Hematopoietic multipotent progenitor cell treated with erythropoietin and hydrocortisone succinate and interleukin-3 and kit ligand, for 17 days (in vitro differentiated cells): Measurements from ENCODE around the gene RCOR3.

Source experiments
- DNase-seq: peaks from one replicate; pipeline ENCODE4 v3.0.0-alpha.2; 2015; ENCODE audit warnings: low spot score

RCOR3 gene

GRCh38 chr1:211326140-211326527 lies 67.0 kb downstream of the RCOR3 start:
- DNase-seq = no peak

- no peak for DNase-seq
Measured at GRCh38 chr1:211326528-211327345, 67.6 kb downstream of the RCOR3 start, which contains the start of gene TRAF5. Gene TRAF5 (plus strand): TSS chr1:211326833. CDS start chr1:211353240, 26,407 bp downstream.

- no peak for DNase-seq
Measured at GRCh38 chr1:211327346-211327921, 68.3 kb downstream of the RCOR3 start.

GRCh38 chr1:211328084-211328694 lies 69.0 kb downstream of the RCOR3 start:
- no peak for DNase-seq

GRCh38 chr1:211328866-211329475 lies 69.8 kb downstream of the RCOR3 start:
- no peak for DNase-seq

- no peak for DNase-seq
Measured at GRCh38 chr1:211329764-211330201, 70.6 kb downstream of the RCOR3 start.

GRCh38 chr1:211330282-211330936 lies 71.2 kb downstream of the RCOR3 start:
- no peak for DNase-seq

GRCh38 chr1:211331011-211331709 lies 72.0 kb downstream of the RCOR3 start:
- DNase-seq = no peak

- no peak for DNase-seq
Measured at GRCh38 chr1:211332036-211332616, 73.0 kb downstream of the RCOR3 start.

GRCh38 chr1:211332830-211333229 lies 73.7 kb downstream of the RCOR3 start:
- DNase-seq = no peak

GRCh38 chr1:211333906-211334305 lies 74.7 kb downstream of the RCOR3 start:
- no peak for DNase-seq

GRCh38 chr1:211334986-211335385 lies 75.8 kb downstream of the RCOR3 start:
- no peak for DNase-seq

GRCh38 chr1:211335522-211336157 lies 76.5 kb downstream of the RCOR3 start:
- DNase-seq = no peak

GRCh38 chr1:211336161-211336560 lies 77.0 kb downstream of the RCOR3 start:
- DNase-seq = no peak

- DNase-seq = no peak
Measured at GRCh38 chr1:211336775-211337174, 77.6 kb downstream of the RCOR3 start.

- DNase-seq = no peak
Measured at GRCh38 chr1:211337430-211338223, 78.5 kb downstream of the RCOR3 start.

- no peak for DNase-seq
Measured at GRCh38 chr1:211338224-211338620, 79.1 kb downstream of the RCOR3 start.

- DNase-seq = no peak
Measured at GRCh38 chr1:211339631-211340041, 80.5 kb downstream of the RCOR3 start.

- DNase-seq = no peak
Measured at GRCh38 chr1:211340622-211341507, 81.7 kb downstream of the RCOR3 start.
